MCF 10A (cell line): Measurements from ENCODE around the gene PPP2R1A. TPM values are rescaled to one million over a fixed set of nuclear protein-coding genes. Genes with fewer than 3 reads are reported as not detected.
A peak's percentile ranks its signal among the peaks of the same experiment; 100 is the strongest.

Experiments used
- BruUV-seq: library from RNA; stranded (reverse); fragments of 400-500 nt; replicated peaks from 2 replicates; lab custom pipeline; 2021; lab: Mats Ljungman, UMichigan
- CTCF ChIA-PET: fragments of 300-600 bp; sonication (Branson Sonifier 250); formaldehyde crosslinking; extraction: SDS; loops from one replicate; lab custom pipeline; 2021; ENCODE audit warnings: antibody characterized with exemption, inconsistent platforms; lab: Yijun Ruan, JAX
- POLR2A ChIA-PET: fragments of 300-600, 350-650 bp; sonication (Branson Sonifier 250); formaldehyde crosslinking; extraction: SDS; loops from one replicate; lab custom pipeline; 2020; ENCODE audit warnings: antibody characterized with exemption, inconsistent platforms; lab: Yijun Ruan, JAX
- DNase-seq: peaks from one replicate; pipeline ENCODE4 v3.0.0-alpha.2; 2018; ENCODE audit not compliant: unreplicated experiment
- H3K27ac Mint-ChIP-seq: one replicate; pipeline ENCODE4 v1.8.0; 2022; ENCODE audit warnings: mild to moderate bottlenecking, low read depth, mixed read lengths; ENCODE audit not compliant: unreplicated experiment
- H3K27me3 Mint-ChIP-seq: one replicate; pipeline ENCODE4 v1.8.0; 2022; ENCODE audit warnings: mixed read lengths; ENCODE audit not compliant: insufficient read depth, unreplicated experiment
- H3K36me3 Mint-ChIP-seq: one replicate; pipeline ENCODE4 v1.8.0; 2022; ENCODE audit warnings: mild to moderate bottlenecking, moderate library complexity, mixed read lengths; ENCODE audit not compliant: insufficient read depth, unreplicated experiment
- H3K4me1 Mint-ChIP-seq: one replicate; pipeline ENCODE4 v1.8.0; 2022; ENCODE audit warnings: mixed read lengths; ENCODE audit not compliant: insufficient read depth, unreplicated experiment
- H3K4me3 Mint-ChIP-seq: one replicate; pipeline ENCODE4 v1.8.0; 2022; ENCODE audit warnings: mild to moderate bottlenecking, moderate library complexity, mixed read lengths; ENCODE audit not compliant: unreplicated experiment
- H3K9me3 Mint-ChIP-seq: one replicate; pipeline ENCODE4 v1.8.0; 2022; ENCODE audit warnings: mixed read lengths; ENCODE audit not compliant: unreplicated experiment
- CTCF ChIP-seq: fragments of 200-600 bp; IDR thresholded peaks from one replicate; pipeline ENCODE4 v1.8.0; 2022; ENCODE audit warnings: antibody characterized with exemption, mild to moderate bottlenecking; ENCODE audit not compliant: unreplicated experiment
- intact Hi-C: fragments of 100-400 bp; cut with micrococcal nuclease; formaldehyde crosslinking; loops from 2 replicates; pipeline ENCODE4 v1.14.1; 2022
- total RNA-seq: library from RNA; stranded (reverse); gene quantifications from 2 replicates; pipeline ENCODE4 v1.2.3, GENCODE V29; 2022

PPP2R1A gene
- total RNA-seq, 1 experiment from 2014 or later, result 194 TPM

DNA sequence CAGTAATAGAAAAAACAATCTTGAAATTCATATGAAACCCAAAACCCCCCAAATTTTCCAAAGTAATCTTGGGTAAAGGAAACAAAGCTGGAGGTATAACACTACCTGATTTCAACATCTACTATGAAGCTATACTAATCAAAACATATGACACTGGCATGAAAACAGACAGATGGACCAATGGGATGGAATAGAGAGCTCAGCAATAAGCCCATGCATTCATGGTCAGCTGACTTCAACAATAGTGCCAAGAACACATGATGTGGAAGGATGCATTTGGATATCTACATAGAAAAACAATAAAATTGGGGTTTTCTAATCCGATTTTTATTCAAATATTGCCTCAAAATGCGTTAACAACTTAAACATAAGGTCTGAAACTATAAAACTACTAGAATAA, 47.3 kb downstream of the PPP2R1A start:
- H3K4me1 Mint-ChIP-seq, result no peaks in the 10 kb centered on the region
- no peak for TF ChIP-seq CTCF
- H3K4me3 Mint-ChIP-seq, result no peak overlapping the region
- CTCF ChIA-PET, result interaction anchor here (0.5 to 1.7 kb wide), 22 partner anchors 8 to 555 kb away, joined by 3 to 23 read pairs (median 4); partner anchors contain the start of gene ZNF616
- no peaks in the 10 kb centered on the region for H3K36me3 Mint-ChIP-seq
- DNase-seq, result no peak
- intact Hi-C loops, result loop anchor here (1.0 to 10.0 kb wide), 4 partner anchors 47 to 425 kb away; partner anchors contain the start of genes PPP2R1A, ZNF613 and ZNF616
- no peaks in the 10 kb centered on the region for H3K9me3 Mint-ChIP-seq
- POLR2A ChIA-PET, result interaction anchor here (0.8 to 1.6 kb wide), 5 partner anchors 24 to 99 kb away, joined by 3 to 11 read pairs (median 6); partner anchors contain the start of genes PPP2R1A and ZNF616
- no peak overlapping the region for H3K27ac Mint-ChIP-seq
- no peaks in the 10 kb centered on the region for H3K27me3 Mint-ChIP-seq
- BruUV-seq, result no TSS peak

DNA sequence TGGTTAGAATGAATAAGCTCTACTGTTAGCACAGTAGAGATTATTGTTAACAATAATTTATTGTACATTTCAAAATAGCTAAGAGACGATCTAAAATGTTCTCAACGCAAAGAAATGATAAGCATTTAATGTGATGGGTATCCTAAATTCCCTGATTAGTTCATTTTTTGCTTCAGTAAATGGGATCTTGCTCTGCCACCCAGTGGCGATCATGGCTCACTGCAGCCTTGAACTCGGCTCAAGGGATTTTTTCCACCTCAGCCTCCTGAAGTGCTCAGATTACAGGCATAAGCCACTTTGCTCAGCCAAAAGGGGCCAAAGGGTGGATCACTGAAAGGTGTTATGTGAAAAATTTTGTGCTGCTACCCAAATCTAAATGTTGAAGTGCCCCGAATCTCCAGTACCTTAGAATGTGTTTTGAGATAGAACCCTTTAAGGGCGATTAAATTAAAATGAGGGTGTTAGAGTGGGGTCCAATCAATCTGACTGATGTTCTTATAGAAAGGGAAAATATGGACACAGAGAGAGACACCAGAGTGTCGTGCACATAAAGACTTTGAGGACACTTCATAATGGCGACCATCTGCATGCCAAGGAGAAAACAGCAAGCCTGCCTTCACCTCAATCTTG, 48.0 kb downstream of the PPP2R1A start:
- TF ChIP-seq CTCF, result peak; percentile 72
- ChIA-PET POLR2A (interaction anchor here (0.8 to 1.6 kb wide), 5 partner anchors 25 to 99 kb away, joined by 3 to 11 read pairs (median 6); partner anchors contain the start of genes PPP2R1A and ZNF616), CTCF (interaction anchor here (0.5 to 1.7 kb wide), 23 partner anchors 9 to 555 kb away, joined by 3 to 23 read pairs (median 4); partner anchors contain the start of gene ZNF616)
- no TSS peak for BruUV-seq
- no peaks in the 10 kb centered on the region for H3K27me3 Mint-ChIP-seq
- no peak overlapping the region for H3K4me3 Mint-ChIP-seq
- peak; percentile 68 for DNase-seq
- H3K9me3 Mint-ChIP-seq, result no peaks in the 10 kb centered on the region
- no peaks in the 10 kb centered on the region for H3K36me3 Mint-ChIP-seq
- no peaks in the 10 kb centered on the region for H3K4me1 Mint-ChIP-seq
- H3K27ac Mint-ChIP-seq, result no peak overlapping the region
- intact Hi-C loops, result loop anchor here (1.0 to 10.0 kb wide), 5 partner anchors 48 to 455 kb away; partner anchors contain the start of genes PPP2R1A, ZNF613 and ZNF616

DNA sequence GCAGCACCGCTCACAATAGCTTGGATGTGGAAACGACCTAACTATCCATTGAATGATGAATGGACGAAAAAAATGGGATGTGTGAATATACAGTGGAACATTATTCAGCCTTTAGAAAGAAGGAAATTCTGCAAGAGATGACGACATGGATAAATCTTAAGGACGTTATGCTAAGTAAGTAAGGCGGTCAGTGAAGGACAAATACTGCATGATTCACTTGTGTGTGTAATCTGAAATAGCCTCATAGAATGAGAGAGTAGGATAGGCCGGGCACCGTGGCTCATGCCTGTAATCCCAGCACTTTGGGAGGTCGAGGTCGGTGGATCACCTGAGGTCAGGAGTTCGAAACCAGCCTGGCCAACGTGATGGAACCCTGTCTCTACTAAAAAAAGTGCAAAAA, 54.2 kb downstream of the PPP2R1A start:
- Mint-ChIP-seq H3K4me3 (no peak overlapping the region), H3K36me3 (no peaks in the 10 kb centered on the region), H3K4me1 (no peaks in the 10 kb centered on the region), H3K9me3 (no peaks in the 10 kb centered on the region), H3K27me3 (no peaks in the 10 kb centered on the region), H3K27ac (no peak overlapping the region)
- POLR2A ChIA-PET, result no interaction called here
- no peak for DNase-seq
- intact Hi-C loops, result no loop called here
- CTCF ChIA-PET, result interaction anchor here (0.6 to 1.5 kb wide), 3 partner anchors 105 to 364 kb away, joined by 3 read pairs; partner anchors contain the start of gene ZNF616
- no peak for TF ChIP-seq CTCF
- BruUV-seq, result no TSS peak

DNA sequence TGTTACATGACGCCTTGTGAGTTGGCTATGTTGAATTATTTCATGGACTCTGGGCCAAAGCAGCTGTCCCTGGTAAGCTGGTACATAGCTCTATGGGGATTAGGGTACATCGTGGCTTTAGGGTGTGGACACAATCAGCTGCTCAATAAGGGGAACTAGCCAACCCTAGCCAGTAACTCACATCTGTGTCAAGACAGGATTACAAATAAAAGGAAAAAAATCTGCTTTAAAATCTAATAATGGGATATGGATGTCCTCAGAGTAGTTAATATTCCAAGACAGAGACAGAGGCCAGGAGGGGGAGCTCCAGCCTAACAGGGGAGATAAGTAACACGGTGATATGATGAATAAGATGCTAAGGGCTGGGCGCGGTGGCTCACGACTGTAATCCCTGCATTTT, 58.4 kb downstream of the PPP2R1A start:
- no peaks in the 10 kb centered on the region for H3K36me3 Mint-ChIP-seq
- POLR2A ChIA-PET, result interaction anchor here (0.6 to 1.2 kb wide), 3 partner anchors 18 to 83 kb away, joined by 3 read pairs; no protein-coding TSS in a partner anchor
- intact Hi-C loops, result no loop called here
- H3K4me3 Mint-ChIP-seq, result no peak overlapping the region
- DNase-seq, result peak; percentile 35
- no peaks in the 10 kb centered on the region for H3K4me1 Mint-ChIP-seq
- CTCF ChIA-PET, result interaction anchor here (0.5 to 1.8 kb wide), 10 partner anchors 9 to 503 kb away, joined by 3 to 6 read pairs (median 4); no protein-coding TSS in a partner anchor
- no peaks in the 10 kb centered on the region for H3K27me3 Mint-ChIP-seq
- no peaks in the 10 kb centered on the region for H3K9me3 Mint-ChIP-seq
- no TSS peak for BruUV-seq
- H3K27ac Mint-ChIP-seq, result no peak overlapping the region
- peak; percentile 41 for TF ChIP-seq CTCF
